WERI-Rb-1 (cell line): Measurements from ENCODE around the gene TFPT.

Experiments used
- DNase-seq: peaks from one replicate; pipeline ENCODE4 v3.0.0-alpha.2; 2020
- H3K27ac ChIP-seq: fragments of 250-450 bp; sonication (Bioruptor Pico); 2 replicates; pipeline ENCODE4 v1.5.1; 2020; ENCODE audit warnings: mild to moderate bottlenecking, moderate library complexity
- H3K27me3 ChIP-seq: fragments of 250-450 bp; sonication (Bioruptor Pico); 2 replicates; pipeline ENCODE4 v1.5.1; 2021; ENCODE audit warnings: mild to moderate bottlenecking, low read depth, moderate library complexity; ENCODE audit not compliant: insufficient read depth, severe bottlenecking
- H3K36me3 ChIP-seq: fragments of 250-450 bp; sonication (Bioruptor Pico); 2 replicates; pipeline ENCODE4 v1.5.1; 2020; ENCODE audit warnings: mild to moderate bottlenecking, moderate library complexity
- H3K4me3 ChIP-seq: 2 replicates; pipeline ENCODE4 v1.5.1; 2011; ENCODE audit warnings: low read depth, mild to moderate bottlenecking, control low read depth, low read length
- H3K9me3 ChIP-seq: fragments of 250-450 bp; sonication (Bioruptor Pico); 2 replicates; pipeline ENCODE4 v1.5.1; 2021; ENCODE audit warnings: mild to moderate bottlenecking, moderate library complexity; ENCODE audit not compliant: severe bottlenecking
- CTCF ChIP-seq: IDR thresholded peaks from 2 replicates; pipeline ENCODE4 v1.5.1; 2011; ENCODE audit warnings: low read depth, mild to moderate bottlenecking, control low read depth, inconsistent platforms, low read length

TFPT gene

GRCh38 chr19:54152267-54152666, 36.8 kb upstream of the TFPT start:
- Histone ChIP-seq H3K4me3 (no peak overlapping the region), H3K27me3 (no peaks in the 10 kb centered on the region), H3K9me3 (no peaks in the 10 kb centered on the region), H3K27ac (no peak overlapping the region), H3K36me3 (peaks cover 93% of the 10 kb centered on the region)
- TF ChIP-seq CTCF, result no peak
- no peak for DNase-seq

- no peak overlapping the region for H3K4me3 ChIP-seq
- H3K27ac ChIP-seq, result no peak overlapping the region
- peaks cover 93% of the 10 kb centered on the region for H3K36me3 ChIP-seq
- no peak for TF ChIP-seq CTCF
- H3K9me3 ChIP-seq, result no peaks in the 10 kb centered on the region
- no peak for DNase-seq
- no peaks in the 10 kb centered on the region for H3K27me3 ChIP-seq
Observed at GRCh38 chr19:54151362-54152035, 36.0 kb upstream of the TFPT start.

GRCh38 chr19:54149021-54149812, 33.8 kb upstream of the TFPT start:
- Histone ChIP-seq H3K9me3 (no peaks in the 10 kb centered on the region), H3K36me3 (peaks cover 93% of the 10 kb centered on the region), H3K27ac (no peak overlapping the region), H3K4me3 (no peak overlapping the region), H3K27me3 (no peaks in the 10 kb centered on the region)
- no peak for DNase-seq
- TF ChIP-seq CTCF, result no peak

- Histone ChIP-seq H3K9me3 (no peaks in the 10 kb centered on the region), H3K27ac (no peak overlapping the region), H3K4me3 (no peak overlapping the region), H3K27me3 (no peaks in the 10 kb centered on the region), H3K36me3 (peaks cover 93% of the 10 kb centered on the region)
- no peak for DNase-seq
- TF ChIP-seq CTCF, result no peak
Observed at GRCh38 chr19:54148158-54148557, 32.7 kb upstream of the TFPT start.

- Histone ChIP-seq H3K27ac (no peak overlapping the region), H3K4me3 (no peak overlapping the region), H3K36me3 (peaks cover 92% of the 10 kb centered on the region), H3K27me3 (no peaks in the 10 kb centered on the region), H3K9me3 (no peaks in the 10 kb centered on the region)
- DNase-seq, result no peak
- no peak for TF ChIP-seq CTCF
Observed at GRCh38 chr19:54147676-54148075, 32.2 kb upstream of the TFPT start.
